ENCODE results near the gene METTL17. TPM values are rescaled to one million over a fixed set of nuclear protein-coding genes. Genes with fewer than 3 reads are reported as not detected.
A peak's percentile ranks its signal among the peaks of the same experiment; 100 is the strongest.
"Not testable (repeated sequence)": the region's sequence is repeated elsewhere in the genome, so short reads cannot be mapped to it uniquely, and the experiment has no call there.

METTL17 gene
- total RNA-seq, 2 experiments from 2014 or later = 92.0 to 94.8 TPM

GRCh38 chr14:20956376-20956976 lies 33.3 kb upstream of the METTL17 start:
- POLR2A ChIA-PET = interaction anchor here (0.8 kb wide), 1 partner anchor 14 kb away, joined by 3 read pairs; no protein-coding TSS in a partner anchor
- Mint-ChIP-seq H3K27ac (peak overlapping the region; percentile 15), H3K4me3 (peak overlapping the region; percentile 56), H3K27me3 (no peaks in the 10 kb centered on the region), H3K9me3 (no peaks in the 10 kb centered on the region), H3K4me1 (ENCODE audit: low read depth) (peaks cover 26% of the 10 kb centered on the region), H3K36me3 (ENCODE audit: low read depth) (no peaks in the 10 kb centered on the region)
- Histone ChIP-seq H3K4me1 (ENCODE audit: insufficient read depth, low read length) (peaks cover 10% of the 10 kb centered on the region), H3K36me3 (ENCODE audit: insufficient read depth, low read length) (no peaks in the 10 kb centered on the region), H3K4me3 (ENCODE audit: low read length) (no peak overlapping the region), H3K27me3 (ENCODE audit: control insufficient read depth in 1 of 2, insufficient read depth in 2 of 2, low read length in 2 of 2) (peaks cover 0 to 4% of the 10 kb centered on the region in 2 experiments), H3K9me3 (ENCODE audit: control insufficient read depth in 1 of 2, insufficient read depth in 1 of 2, low read length in 2 of 2) (no peaks in the 10 kb centered on the region), H3K27ac (ENCODE audit: low read depth in 1 of 2, low read length in 2 of 2) (no peak overlapping the region)
- ATAC-seq (ENCODE audit: poor library complexity) = peak; percentile 68
- intact Hi-C loops (cut with DNase I, micrococcal nuclease) = no loop called here
- no peak for TF ChIP-seq CTCF (IDR thresholded peaks at IDR 0.05)
- CTCF ChIA-PET = no interaction called here
- peak in 2 of 14 experiments; percentile 7 to 13 for DNase-seq

GRCh38 chr14:20958946-20959345 lies 30.8 kb upstream of the METTL17 start:
- H3K27ac ChIP-seq (ENCODE audit: low read depth in 1 of 2, low read length in 2 of 2); H3K27me3 Mint-ChIP-seq; POLR2A ChIA-PET; H3K9me3 Mint-ChIP-seq; H3K4me3 Mint-ChIP-seq; H3K4me1 ChIP-seq (ENCODE audit: insufficient read depth, low read length); ATAC-seq (ENCODE audit: poor library complexity); DNase-seq; CTCF ChIA-PET; H3K27me3 ChIP-seq (ENCODE audit: control insufficient read depth in 1 of 2, insufficient read depth in 2 of 2, low read length in 2 of 2); H3K36me3 ChIP-seq (ENCODE audit: insufficient read depth, low read length); H3K9me3 ChIP-seq (ENCODE audit: control insufficient read depth in 1 of 2, insufficient read depth in 1 of 2, low read length in 2 of 2); H3K27ac Mint-ChIP-seq; H3K36me3 Mint-ChIP-seq (ENCODE audit: low read depth); H3K4me3 ChIP-seq (ENCODE audit: low read length); intact Hi-C loops (cut with DNase I, micrococcal nuclease): not testable (repeated sequence)
- peaks cover 27% of the 10 kb centered on the region for H3K4me1 Mint-ChIP-seq (ENCODE audit: low read depth)

- no peaks in the 10 kb centered on the region for H3K9me3 ChIP-seq (ENCODE audit: control insufficient read depth in 1 of 2, insufficient read depth in 1 of 2, low read length in 2 of 2)
- H3K27ac Mint-ChIP-seq = no peak overlapping the region
- peaks cover 15% of the 10 kb centered on the region for H3K4me1 Mint-ChIP-seq (ENCODE audit: low read depth)
- no peak for ATAC-seq (ENCODE audit: poor library complexity)
- H3K36me3 ChIP-seq (ENCODE audit: insufficient read depth, low read length) = no peaks in the 10 kb centered on the region
- no peak overlapping the region for H3K27ac ChIP-seq (ENCODE audit: low read depth in 1 of 2, low read length in 2 of 2)
- no peak overlapping the region for H3K4me3 Mint-ChIP-seq
- TF ChIP-seq CTCF (IDR thresholded peaks at IDR 0.05) = no peak
- POLR2A ChIA-PET = no interaction called here
- no peak for DNase-seq
- intact Hi-C loops (cut with DNase I, micrococcal nuclease) = no loop called here
- peaks cover 12 to 20% of the 10 kb centered on the region in 2 experiments for H3K27me3 ChIP-seq (ENCODE audit: control insufficient read depth in 1 of 2, insufficient read depth in 2 of 2, low read length in 2 of 2)
- peaks cover 54% of the 10 kb centered on the region for H3K27me3 Mint-ChIP-seq
- no peaks in the 10 kb centered on the region for H3K36me3 Mint-ChIP-seq (ENCODE audit: low read depth)
- H3K4me1 ChIP-seq (ENCODE audit: insufficient read depth, low read length) = peaks cover 15% of the 10 kb centered on the region
- no peak overlapping the region for H3K4me3 ChIP-seq (ENCODE audit: low read length)
- H3K9me3 Mint-ChIP-seq = no peaks in the 10 kb centered on the region
- CTCF ChIA-PET = no interaction called here
Observed at GRCh38 chr14:20969336-20969735, 20.4 kb upstream of the METTL17 start.

GRCh38 chr14:20970647-20970982 lies 19.2 kb upstream of the METTL17 start:
- intact Hi-C loops (cut with DNase I, micrococcal nuclease) = loop anchor here (2.0 to 5.0 kb wide), 2 partner anchors 98 to 272 kb away; no protein-coding TSS in a partner anchor
- no peak for DNase-seq
- Histone ChIP-seq H3K9me3 (ENCODE audit: control insufficient read depth in 1 of 2, insufficient read depth in 1 of 2, low read length in 2 of 2) (no peaks in the 10 kb centered on the region), H3K36me3 (ENCODE audit: insufficient read depth, low read length) (no peaks in the 10 kb centered on the region), H3K4me1 (ENCODE audit: insufficient read depth, low read length) (peaks cover 15% of the 10 kb centered on the region), H3K27ac (ENCODE audit: low read depth in 1 of 2, low read length in 2 of 2) (no peak overlapping the region), H3K4me3 (ENCODE audit: low read length) (peak overlapping the region; percentile 69), H3K27me3 (ENCODE audit: control insufficient read depth in 1 of 2, insufficient read depth in 2 of 2, low read length in 2 of 2) (peaks cover 12% of the 10 kb centered on the region in 2 experiments)
- ChIA-PET CTCF (interaction anchor here (0.5 to 2.6 kb wide), 32 partner anchors 8 to 1850 kb away, joined by 3 to 23 read pairs (median 4); partner anchors contain the start of genes RNASE2, RNASE4 and TMEM253), POLR2A (interaction anchor here (0.8 to 1.7 kb wide), 4 partner anchors 14 to 134 kb away, joined by 3 to 4 read pairs (median 4); no protein-coding TSS in a partner anchor)
- no peaks in the 10 kb centered on the region for H3K9me3 Mint-ChIP-seq
- peak overlapping the region; percentile 93 for H3K4me3 Mint-ChIP-seq
- TF ChIP-seq CTCF (IDR thresholded peaks at IDR 0.05) = no peak
- ATAC-seq (ENCODE audit: poor library complexity) = no peak
- H3K27ac Mint-ChIP-seq = no peak overlapping the region
- H3K36me3 Mint-ChIP-seq (ENCODE audit: low read depth) = no peaks in the 10 kb centered on the region
- H3K27me3 Mint-ChIP-seq = peaks cover 42% of the 10 kb centered on the region
- H3K4me1 Mint-ChIP-seq (ENCODE audit: low read depth) = peaks cover 15% of the 10 kb centered on the region

All from CD4-positive, alpha-beta T cell (primary cell).